RWPE1 (cell line): ENCODE results near the gene FKBP1B.

Experiments
- CTCF ChIA-PET: fragments of 350-600 bp; sonication (Branson Sonifier 250); formaldehyde crosslinking; extraction: SDS; loops from one replicate; lab custom pipeline; 2021; lab: Yijun Ruan, JAX
- POLR2A ChIA-PET: fragments of 400-600 bp; formaldehyde crosslinking; extraction: SDS; loops from one replicate; lab custom pipeline; 2020; ENCODE audit warnings: antibody characterized with exemption; ENCODE audit not compliant: low non-redundant PET; lab: Yijun Ruan, JAX
- DNase-seq: peaks from one replicate; pipeline ENCODE4 v3.0.0; 2012; ENCODE audit warnings: low spot score
- H3K27ac ChIP-seq: fragments of 450-650 bp; 2 replicates; pipeline ENCODE4 v1.5.1; 2017
- CTCF ChIP-seq: fragments of 450-650 bp; conservative IDR thresholded peaks from 2 replicates; pipeline ENCODE4 v1.5.1; 2017; ENCODE audit warnings: low read depth, mild to moderate bottlenecking

The FKBP1B gene

GRCh38 chr2:24022324-24022974, 27.1 kb upstream of the FKBP1B start:
- no peak for TF ChIP-seq CTCF
- CTCF ChIA-PET = no interaction called here
- DNase-seq = no peak
- POLR2A ChIA-PET = no interaction called here
- no peak overlapping the region for H3K27ac ChIP-seq

GRCh38 chr2:24022975-24023575, 26.5 kb upstream of the FKBP1B start:
- ChIA-PET POLR2A (no interaction called here), CTCF (no interaction called here)
- DNase-seq = no peak
- no peak for TF ChIP-seq CTCF
- no peak overlapping the region for H3K27ac ChIP-seq

GRCh38 chr2:24024018-24024417, 25.5 kb upstream of the FKBP1B start:
- DNase-seq = no peak
- ChIA-PET POLR2A (no interaction called here), CTCF (no interaction called here)
- H3K27ac ChIP-seq = no peak overlapping the region
- TF ChIP-seq CTCF = no peak

DNA sequence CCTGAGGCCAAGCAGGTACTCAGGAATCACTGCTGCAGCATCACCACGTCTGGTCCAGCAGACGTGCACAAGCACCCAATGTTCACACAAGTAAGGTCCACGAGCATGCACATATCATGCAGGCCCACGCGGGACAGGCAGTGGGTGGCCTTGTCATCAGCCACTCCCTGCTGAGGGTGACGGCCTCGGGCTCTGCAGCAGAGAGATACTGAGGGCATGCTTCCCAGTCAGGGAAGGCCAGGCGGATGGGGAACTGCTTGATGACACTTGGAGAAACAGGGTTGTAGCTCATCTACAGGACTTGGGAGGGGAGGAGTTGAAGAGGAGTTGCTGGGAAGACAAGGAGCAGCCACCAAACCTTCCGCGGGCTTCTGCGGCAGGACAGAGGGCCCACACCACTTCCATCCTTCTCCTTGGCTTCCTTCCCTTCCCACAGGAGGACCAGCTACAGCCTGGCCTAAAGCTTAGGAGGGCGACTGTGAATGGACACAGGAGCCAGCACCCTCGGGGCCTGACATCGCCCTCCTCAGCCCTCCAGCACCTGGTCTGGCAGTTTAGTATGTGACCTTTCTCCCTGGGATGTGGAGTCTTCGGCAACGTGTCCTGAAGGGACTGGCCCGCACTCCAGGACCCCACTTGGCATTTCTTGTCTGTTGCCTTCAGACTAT, 24.4 kb upstream of the FKBP1B start:
- no peak for DNase-seq
- POLR2A ChIA-PET = no interaction called here
- TF ChIP-seq CTCF = no peak
- no peak overlapping the region for H3K27ac ChIP-seq
- CTCF ChIA-PET = interaction anchor here (0.6 kb wide), 1 partner anchor 53 kb away, joined by 6 read pairs; no protein-coding TSS in a partner anchor

DNA sequence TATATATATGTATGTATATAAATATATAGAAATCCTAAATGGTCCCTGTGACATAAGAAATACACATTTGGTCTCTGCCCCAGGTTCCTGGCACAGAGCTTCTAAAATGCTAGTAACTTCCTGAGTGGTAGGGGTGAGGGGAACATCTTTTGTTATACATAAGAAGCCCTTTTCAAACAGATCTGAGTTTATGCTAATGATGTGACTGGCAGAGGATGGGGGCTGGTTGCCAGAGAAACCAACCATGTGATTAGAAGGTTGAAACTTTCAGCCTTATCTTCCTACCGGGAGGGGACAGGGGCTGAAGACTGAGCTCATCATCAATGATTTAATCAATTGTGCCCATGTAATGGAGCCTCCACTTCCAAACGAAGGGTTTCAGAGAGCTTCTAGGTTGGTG, 23.3 kb upstream of the FKBP1B start:
- ChIA-PET POLR2A (no interaction called here), CTCF (no interaction called here)
- TF ChIP-seq CTCF = no peak
- DNase-seq = no peak
- H3K27ac ChIP-seq = no peak overlapping the region

DNA sequence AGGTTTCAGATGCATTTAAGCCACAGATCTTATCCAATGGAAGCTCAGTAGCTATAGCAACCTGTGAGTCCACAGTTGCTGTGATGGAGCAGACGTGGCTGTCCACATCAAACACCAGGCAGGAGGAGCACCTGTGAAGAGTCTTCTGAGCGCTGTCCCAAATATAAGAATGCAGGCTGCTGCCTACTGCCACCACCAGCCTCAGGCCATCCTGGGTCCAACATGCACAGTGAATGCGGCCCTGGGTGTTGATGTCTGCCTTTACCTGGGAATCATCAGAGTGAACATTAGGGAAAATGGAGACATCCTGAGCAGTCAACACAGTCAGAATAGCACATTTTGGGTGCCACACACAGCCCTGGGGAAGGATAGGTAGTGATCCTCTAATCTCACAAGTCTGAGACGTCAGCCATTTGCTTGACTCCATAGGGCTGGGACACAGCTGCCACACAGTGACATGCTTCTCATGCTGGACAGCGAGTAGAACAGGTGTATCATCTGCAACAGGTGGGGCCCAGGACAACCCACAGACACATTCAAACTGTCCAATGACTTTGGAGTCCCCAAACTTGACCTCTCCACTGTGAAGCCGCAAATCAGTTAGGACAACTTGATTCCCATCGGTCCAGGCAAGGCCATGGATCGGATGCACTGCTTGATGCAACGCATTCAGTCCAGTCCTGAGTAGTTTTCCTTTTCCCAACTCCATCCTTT, 10.6 kb upstream of the FKBP1B start:
- POLR2A ChIA-PET = no interaction called here
- DNase-seq = no peak
- CTCF ChIA-PET = no interaction called here
- H3K27ac ChIP-seq = no peak overlapping the region
- TF ChIP-seq CTCF = no peak
